Measurements from ENCODE around the gene RAET1L.

RAET1L gene

GRCh38 chr6:149979293-149979692, 46.0 kb downstream of the RAET1L start:
- H2BK15ac ChIP-seq (ENCODE audit: low read length), result no peak overlapping the region
- H3K27ac ChIP-seq (replicated peaks; ENCODE audit: low read length), result no peak overlapping the region
- no CpG with 5 or more reads among the region's 6 CpGs for WGBS, 2 donors (ENCODE audit: extremely low coverage in 2 of 2, insufficient read length in 2 of 2, insufficient replicate concordance in 1 of 2)
- no peaks in the 10 kb centered on the region for H3K9me3 ChIP-seq (replicated peaks in 1 of 2; ENCODE audit: control insufficient read depth in 2 of 2, insufficient read depth in 1 of 2, low read depth in 1 of 2, low read length in 2 of 2)
- no peaks in the 10 kb centered on the region for H3K36me3 ChIP-seq (replicated peaks in 1 of 2; ENCODE audit: control insufficient read depth in 2 of 2, insufficient read depth in 2 of 2, low read length in 2 of 2)
- H3K79me1 ChIP-seq (ENCODE audit: low read depth, low read length), result no peaks in the 10 kb centered on the region
- H2BK12ac ChIP-seq (ENCODE audit: low read length), result no peak overlapping the region
- no peak for DNase-seq (ENCODE audit: low spot score)
- H4K8ac ChIP-seq (ENCODE audit: low read depth, low read length), result no peak overlapping the region
- H3K4me2 ChIP-seq (ENCODE audit: insufficient read depth, low read length, poor library complexity, severe bottlenecking), result no peak overlapping the region
- H3K14ac ChIP-seq (ENCODE audit: low read length), result no peak overlapping the region
- no peak overlapping the region for H2BK5ac ChIP-seq (ENCODE audit: low read length)
- no peak overlapping the region for H3K23ac ChIP-seq (ENCODE audit: low read depth, low read length, poor library complexity)
- no peak overlapping the region for H2BK120ac ChIP-seq (ENCODE audit: low read depth, low read length)
- H3K27me3 ChIP-seq (ENCODE audit: control insufficient read depth in 3 of 3, insufficient read depth in 3 of 3, low read depth in 1 of 3, low read length in 3 of 3), result peaks cover 2 to 87% (median 50%) of the 10 kb centered on the region in 3 experiments
- no peak overlapping the region for H3K4ac ChIP-seq (ENCODE audit: low read length)
- H4K91ac ChIP-seq (ENCODE audit: low read depth, low read length, poor library complexity), result no peak overlapping the region
- H2AFZ ChIP-seq (ENCODE audit: low read length), result no peak overlapping the region
- H3K9ac ChIP-seq (ENCODE audit: low read depth, low read length, poor library complexity), result no peak overlapping the region
- H3K4me3 ChIP-seq (ENCODE audit: low read length in 2 of 2), result no peak overlapping the region
- no peak overlapping the region for H2AK5ac ChIP-seq (ENCODE audit: low read depth, low read length)
- H3K18ac ChIP-seq (ENCODE audit: low read length), result no peak overlapping the region
- peaks cover 0 to 2% of the 10 kb centered on the region in 2 donors for H3K4me1 ChIP-seq (ENCODE audit: control insufficient read depth in 2 of 2, insufficient read depth in 1 of 2, low read depth in 1 of 2, low read length in 2 of 2)

GRCh38 chr6:149978610-149979009, 46.7 kb downstream of the RAET1L start:
- no peaks in the 10 kb centered on the region for H3K9me3 ChIP-seq (replicated peaks in 1 of 2; ENCODE audit: control insufficient read depth in 2 of 2, insufficient read depth in 1 of 2, low read depth in 1 of 2, low read length in 2 of 2)
- H2AFZ ChIP-seq (ENCODE audit: low read length), result no peak overlapping the region
- H2BK120ac ChIP-seq (ENCODE audit: low read depth, low read length), result no peak overlapping the region
- DNase-seq (ENCODE audit: low spot score), result no peak
- no peak overlapping the region for H3K4me2 ChIP-seq (ENCODE audit: insufficient read depth, low read length, poor library complexity, severe bottlenecking)
- no peak overlapping the region for H3K27ac ChIP-seq (replicated peaks; ENCODE audit: low read length)
- H3K27me3 ChIP-seq (ENCODE audit: control insufficient read depth in 3 of 3, insufficient read depth in 3 of 3, low read depth in 1 of 3, low read length in 3 of 3), result peaks cover 2 to 88% (median 53%) of the 10 kb centered on the region in 3 experiments
- H3K9ac ChIP-seq (ENCODE audit: low read depth, low read length, poor library complexity), result no peak overlapping the region
- no peak overlapping the region for H4K8ac ChIP-seq (ENCODE audit: low read depth, low read length)
- H3K79me1 ChIP-seq (ENCODE audit: low read depth, low read length), result no peaks in the 10 kb centered on the region
- no peak overlapping the region for H2BK5ac ChIP-seq (ENCODE audit: low read length)
- H2BK15ac ChIP-seq (ENCODE audit: low read length), result no peak overlapping the region
- no peak overlapping the region for H3K14ac ChIP-seq (ENCODE audit: low read length)
- no peak overlapping the region for H4K91ac ChIP-seq (ENCODE audit: low read depth, low read length, poor library complexity)
- no peak overlapping the region for H3K4ac ChIP-seq (ENCODE audit: low read length)
- no peak overlapping the region for H3K4me3 ChIP-seq (ENCODE audit: low read length in 2 of 2)
- H3K23ac ChIP-seq (ENCODE audit: low read depth, low read length, poor library complexity), result no peak overlapping the region
- H3K4me1 ChIP-seq (ENCODE audit: control insufficient read depth in 2 of 2, insufficient read depth in 1 of 2, low read depth in 1 of 2, low read length in 2 of 2), result peaks cover 0 to 2% of the 10 kb centered on the region in 2 donors
- no peaks in the 10 kb centered on the region for H3K36me3 ChIP-seq (replicated peaks in 1 of 2; ENCODE audit: control insufficient read depth in 2 of 2, insufficient read depth in 2 of 2, low read length in 2 of 2)
- no peak overlapping the region for H2BK12ac ChIP-seq (ENCODE audit: low read length)
- H3K18ac ChIP-seq (ENCODE audit: low read length), result no peak overlapping the region
- H2AK5ac ChIP-seq (ENCODE audit: low read depth, low read length), result no peak overlapping the region

- Histone ChIP-seq H2AK5ac (ENCODE audit: low read depth, low read length) (no peak overlapping the region), H3K18ac (ENCODE audit: low read length) (no peak overlapping the region), H3K4me2 (ENCODE audit: insufficient read depth, low read length, poor library complexity, severe bottlenecking) (no peak overlapping the region), H2BK15ac (ENCODE audit: low read length) (no peak overlapping the region), H3K27me3 (ENCODE audit: control insufficient read depth in 3 of 3, insufficient read depth in 3 of 3, low read depth in 1 of 3, low read length in 3 of 3) (peaks cover 2 to 79% (median 43%) of the 10 kb centered on the region in 3 experiments), H3K9ac (ENCODE audit: low read depth, low read length, poor library complexity) (no peak overlapping the region), H3K9me3 (replicated peaks in 1 of 2; ENCODE audit: control insufficient read depth in 2 of 2, insufficient read depth in 1 of 2, low read depth in 1 of 2, low read length in 2 of 2) (no peaks in the 10 kb centered on the region), H3K79me1 (ENCODE audit: low read depth, low read length) (no peaks in the 10 kb centered on the region), H3K4me3 (ENCODE audit: low read length in 2 of 2) (no peak overlapping the region), H2AFZ (ENCODE audit: low read length) (no peak overlapping the region), H3K4ac (ENCODE audit: low read length) (no peak overlapping the region), H3K14ac (ENCODE audit: low read length) (no peak overlapping the region), H3K23ac (ENCODE audit: low read depth, low read length, poor library complexity) (no peak overlapping the region), H4K8ac (ENCODE audit: low read depth, low read length) (no peak overlapping the region), H2BK5ac (ENCODE audit: low read length) (no peak overlapping the region), H4K91ac (ENCODE audit: low read depth, low read length, poor library complexity) (no peak overlapping the region), H2BK120ac (ENCODE audit: low read depth, low read length) (no peak overlapping the region), H3K36me3 (replicated peaks in 1 of 2; ENCODE audit: control insufficient read depth in 2 of 2, insufficient read depth in 2 of 2, low read length in 2 of 2) (no peaks in the 10 kb centered on the region), H3K4me1 (ENCODE audit: control insufficient read depth in 2 of 2, insufficient read depth in 1 of 2, low read depth in 1 of 2, low read length in 2 of 2) (no peaks in the 10 kb centered on the region), H2BK12ac (ENCODE audit: low read length) (no peak overlapping the region), H3K27ac (replicated peaks; ENCODE audit: low read length) (no peak overlapping the region)
- DNase-seq (ENCODE audit: low spot score), result no peak
- WGBS, 2 donors (ENCODE audit: extremely low coverage in 2 of 2, insufficient read length in 2 of 2, insufficient replicate concordance in 1 of 2), result no CpG with 5 or more reads among the region's 4 CpGs
These were observed 48.1 kb downstream of the RAET1L start for GRCh38 chr6:149977221-149977620.

GRCh38 chr6:149975400-149975799, 49.9 kb downstream of the RAET1L start:
- no peak overlapping the region for H2AK5ac ChIP-seq (ENCODE audit: low read depth, low read length)
- H4K8ac ChIP-seq (ENCODE audit: low read depth, low read length), result no peak overlapping the region
- no peak overlapping the region for H3K4ac ChIP-seq (ENCODE audit: low read length)
- H2BK120ac ChIP-seq (ENCODE audit: low read depth, low read length), result no peak overlapping the region
- DNase-seq (ENCODE audit: low spot score), result no peak
- no peak overlapping the region for H3K4me2 ChIP-seq (ENCODE audit: insufficient read depth, low read length, poor library complexity, severe bottlenecking)
- H3K9ac ChIP-seq (ENCODE audit: low read depth, low read length, poor library complexity), result no peak overlapping the region
- H3K27me3 ChIP-seq (ENCODE audit: control insufficient read depth in 3 of 3, insufficient read depth in 3 of 3, low read depth in 1 of 3, low read length in 3 of 3), result peaks cover 0 to 63% (median 31%) of the 10 kb centered on the region in 3 experiments
- no peak overlapping the region for H2BK5ac ChIP-seq (ENCODE audit: low read length)
- no peaks in the 10 kb centered on the region for H3K79me1 ChIP-seq (ENCODE audit: low read depth, low read length)
- H3K14ac ChIP-seq (ENCODE audit: low read length), result no peak overlapping the region
- H4K91ac ChIP-seq (ENCODE audit: low read depth, low read length, poor library complexity), result no peak overlapping the region
- no peak overlapping the region for H2BK12ac ChIP-seq (ENCODE audit: low read length)
- no peak overlapping the region for H3K18ac ChIP-seq (ENCODE audit: low read length)
- H2BK15ac ChIP-seq (ENCODE audit: low read length), result no peak overlapping the region
- H3K27ac ChIP-seq (replicated peaks; ENCODE audit: low read length), result no peak overlapping the region
- H3K9me3 ChIP-seq (replicated peaks in 1 of 2; ENCODE audit: control insufficient read depth in 2 of 2, insufficient read depth in 1 of 2, low read depth in 1 of 2, low read length in 2 of 2), result no peaks in the 10 kb centered on the region
- no peaks in the 10 kb centered on the region for H3K36me3 ChIP-seq (replicated peaks in 1 of 2; ENCODE audit: control insufficient read depth in 2 of 2, insufficient read depth in 2 of 2, low read length in 2 of 2)
- no peak overlapping the region for H3K23ac ChIP-seq (ENCODE audit: low read depth, low read length, poor library complexity)
- no peak overlapping the region for H2AFZ ChIP-seq (ENCODE audit: low read length)
- H3K4me1 ChIP-seq (ENCODE audit: control insufficient read depth in 2 of 2, insufficient read depth in 1 of 2, low read depth in 1 of 2, low read length in 2 of 2), result no peaks in the 10 kb centered on the region
- no peak overlapping the region for H3K4me3 ChIP-seq (ENCODE audit: low read length in 2 of 2)
